Activated T-cell treated with anti-CD3 and anti-CD28 coated beads, Interleukin-2, amount 50 U/mL, for 72 hours (primary cell): Measurements from ENCODE around the gene SORL1. TPM values are rescaled to one million over a fixed set of nuclear protein-coding genes. Genes with fewer than 3 reads are reported as not detected.

ENCODE experiments used
- total RNA-seq, 2 donors: library from RNA; stranded (reverse); gene quantifications; one replicate each; pipeline ENCODE4 v1.2.3, GENCODE V29; 2022

The SORL1 gene
- total RNA-seq, 2 donors from 2014 or later: 66.3 to 80.0 TPM

Other genes starting within 250 kb of the SORL1 start
- 10 to 100 TPM; 18.2 to 21.5 TPM for gene SC5D, start 159.5 kb upstream of the SORL1 start, total RNA-seq